Neuron (in vitro differentiated cells): ENCODE data around the gene SLC2A13.
"Not testable (repeated sequence)": the region's sequence is repeated elsewhere in the genome, so short reads cannot be mapped to it uniquely, and the experiment has no call there.

Experiments
- H2AFZ ChIP-seq: one replicate; pipeline ENCODE4 v1.6.1; 2013; ENCODE audit warnings: low read depth, mild to moderate bottlenecking, inconsistent platforms, low read length, moderate library complexity
- H3K27me3 ChIP-seq: one replicate; pipeline ENCODE4 v1.6.1; 2013; ENCODE audit warnings: low read length; ENCODE audit not compliant: insufficient read depth
- H3K36me3 ChIP-seq: one replicate; pipeline ENCODE4 v1.6.1; 2013; ENCODE audit warnings: low read length; ENCODE audit not compliant: insufficient read depth
- H3K4me1 ChIP-seq: one replicate; pipeline ENCODE4 v1.6.1; 2013; ENCODE audit warnings: low read length; ENCODE audit not compliant: insufficient read depth
- H3K4me3 ChIP-seq: 2 replicates; pipeline ENCODE4 v1.5.1; 2013; ENCODE audit warnings: mild to moderate bottlenecking, low read length, moderate library complexity
- H3K9me3 ChIP-seq: one replicate; pipeline ENCODE4 v1.6.1; 2013; ENCODE audit warnings: low read length

The SLC2A13 gene

GRCh38 chr12:39878753-39879152 lies 227.1 kb downstream of the SLC2A13 start:
- peaks cover 5% of the 10 kb centered on the region for H3K9me3 ChIP-seq
- no peaks in the 10 kb centered on the region for H3K27me3 ChIP-seq
- no peak overlapping the region for H2AFZ ChIP-seq
- no peak overlapping the region for H3K4me3 ChIP-seq
- H3K4me1 ChIP-seq: peaks cover 13% of the 10 kb centered on the region
- no peaks in the 10 kb centered on the region for H3K36me3 ChIP-seq

GRCh38 chr12:39875721-39876120 lies 230.2 kb downstream of the SLC2A13 start:
- Histone ChIP-seq H3K9me3 (peaks cover 5% of the 10 kb centered on the region), H3K27me3 (no peaks in the 10 kb centered on the region), H3K36me3 (no peaks in the 10 kb centered on the region), H3K4me1 (peaks cover 13% of the 10 kb centered on the region), H2AFZ (no peak overlapping the region), H3K4me3 (no peak overlapping the region)

- no peaks in the 10 kb centered on the region for H3K36me3 ChIP-seq
- peaks cover 13% of the 10 kb centered on the region for H3K4me1 ChIP-seq
- no peaks in the 10 kb centered on the region for H3K27me3 ChIP-seq
- H2AFZ ChIP-seq: no peak overlapping the region
- peaks cover 5% of the 10 kb centered on the region for H3K9me3 ChIP-seq
- no peak overlapping the region for H3K4me3 ChIP-seq
Measured at GRCh38 chr12:39874785-39875184, 231.1 kb downstream of the SLC2A13 start.

- peaks cover 13% of the 10 kb centered on the region for H3K4me1 ChIP-seq
- no peaks in the 10 kb centered on the region for H3K36me3 ChIP-seq
- H3K27me3 ChIP-seq: no peaks in the 10 kb centered on the region
- H3K4me3 ChIP-seq: no peak overlapping the region
- peaks cover 2% of the 10 kb centered on the region for H3K9me3 ChIP-seq
- H2AFZ ChIP-seq: no peak overlapping the region
Measured at GRCh38 chr12:39873065-39873464, 232.8 kb downstream of the SLC2A13 start.

- Histone ChIP-seq H2AFZ (no peak overlapping the region), H3K9me3 (no peaks in the 10 kb centered on the region), H3K36me3 (no peaks in the 10 kb centered on the region), H3K27me3 (no peaks in the 10 kb centered on the region), H3K4me1 (peaks cover 13% of the 10 kb centered on the region), H3K4me3 (no peak overlapping the region)
Measured at GRCh38 chr12:39872425-39872824, 233.5 kb downstream of the SLC2A13 start.

- Histone ChIP-seq H3K9me3 (no peaks in the 10 kb centered on the region), H3K4me1 (no peaks in the 10 kb centered on the region), H3K36me3 (no peaks in the 10 kb centered on the region), H3K27me3 (no peaks in the 10 kb centered on the region), H2AFZ (no peak overlapping the region), H3K4me3 (no peak overlapping the region)
Measured at GRCh38 chr12:39868328-39868725, 237.6 kb downstream of the SLC2A13 start.

- Histone ChIP-seq H3K9me3 (no peaks in the 10 kb centered on the region), H3K36me3 (no peaks in the 10 kb centered on the region), H3K4me3 (no peak overlapping the region), H2AFZ (no peak overlapping the region), H3K4me1 (no peaks in the 10 kb centered on the region), H3K27me3 (no peaks in the 10 kb centered on the region)
Measured at GRCh38 chr12:39867631-39868327, 238.1 kb downstream of the SLC2A13 start.

- Histone ChIP-seq H3K9me3 (no peaks in the 10 kb centered on the region), H3K4me3 (no peak overlapping the region), H3K27me3 (no peaks in the 10 kb centered on the region), H3K4me1 (no peaks in the 10 kb centered on the region), H2AFZ (no peak overlapping the region), H3K36me3 (no peaks in the 10 kb centered on the region)
Measured at GRCh38 chr12:39866135-39866534, 239.7 kb downstream of the SLC2A13 start.

GRCh38 chr12:39860695-39861094 lies 245.2 kb downstream of the SLC2A13 start:
- no peak overlapping the region for H2AFZ ChIP-seq
- H3K36me3 ChIP-seq: no peaks in the 10 kb centered on the region
- no peaks in the 10 kb centered on the region for H3K9me3 ChIP-seq
- H3K4me3 ChIP-seq: no peak overlapping the region
- no peaks in the 10 kb centered on the region for H3K27me3 ChIP-seq
- no peaks in the 10 kb centered on the region for H3K4me1 ChIP-seq

- no peaks in the 10 kb centered on the region for H3K27me3 ChIP-seq
- peaks cover 6% of the 10 kb centered on the region for H3K4me1 ChIP-seq
- no peaks in the 10 kb centered on the region for H3K9me3 ChIP-seq
- H3K4me3 ChIP-seq: no peak overlapping the region
- no peaks in the 10 kb centered on the region for H3K36me3 ChIP-seq
- H2AFZ ChIP-seq: no peak overlapping the region
Measured at GRCh38 chr12:39853003-39853402, 252.9 kb downstream of the SLC2A13 start.

GRCh38 chr12:39852346-39852745 lies 253.5 kb downstream of the SLC2A13 start:
- no peaks in the 10 kb centered on the region for H3K27me3 ChIP-seq
- no peak overlapping the region for H3K4me3 ChIP-seq
- H3K36me3 ChIP-seq: no peaks in the 10 kb centered on the region
- H2AFZ ChIP-seq: no peak overlapping the region
- peaks cover 8% of the 10 kb centered on the region for H3K4me1 ChIP-seq
- no peaks in the 10 kb centered on the region for H3K9me3 ChIP-seq

GRCh38 chr12:39848218-39848617 lies 257.7 kb downstream of the SLC2A13 start:
- not testable (repeated sequence) for H2AFZ ChIP-seq, H3K9me3 ChIP-seq, H3K27me3 ChIP-seq, H3K36me3 ChIP-seq, H3K4me3 ChIP-seq
- H3K4me1 ChIP-seq: peaks cover 13% of the 10 kb centered on the region

GRCh38 chr12:39846971-39847650 lies 258.8 kb downstream of the SLC2A13 start:
- H3K9me3 ChIP-seq: no peaks in the 10 kb centered on the region
- H3K4me3 ChIP-seq: no peak overlapping the region
- no peaks in the 10 kb centered on the region for H3K27me3 ChIP-seq
- H2AFZ ChIP-seq: no peak overlapping the region
- no peaks in the 10 kb centered on the region for H3K36me3 ChIP-seq
- peaks cover 7% of the 10 kb centered on the region for H3K4me1 ChIP-seq
